ENCODE measurements around the gene CCR5.

CCR5 gene

DNA sequence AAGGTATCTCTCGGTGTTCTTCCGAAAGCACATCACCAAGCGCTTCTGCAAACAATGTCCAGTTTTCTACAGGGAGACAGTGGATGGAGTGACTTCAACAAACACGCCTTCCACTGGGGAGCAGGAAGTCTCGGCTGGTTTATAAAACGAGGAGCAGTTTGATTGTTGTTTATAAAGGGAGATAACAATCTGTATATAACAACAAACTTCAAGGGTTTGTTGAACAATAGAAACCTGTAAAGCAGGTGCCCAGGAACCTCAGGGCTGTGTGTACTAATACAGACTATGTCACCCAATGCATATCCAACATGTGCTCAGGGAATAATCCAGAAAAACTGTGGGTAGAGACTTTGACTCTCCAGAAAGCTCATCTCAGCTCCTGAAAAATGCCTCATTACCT, 12.3 kb upstream of the CCR5 start:
- DNase-seq (ENCODE audit: low read depth in 2 of 3, low spot score in 1 of 3), result no peak

GRCh38 chr3:46359733-46360493, 10.8 kb upstream of the CCR5 start:
- no peak for DNase-seq (ENCODE audit: low read depth in 2 of 3, low spot score in 1 of 3)

DNA sequence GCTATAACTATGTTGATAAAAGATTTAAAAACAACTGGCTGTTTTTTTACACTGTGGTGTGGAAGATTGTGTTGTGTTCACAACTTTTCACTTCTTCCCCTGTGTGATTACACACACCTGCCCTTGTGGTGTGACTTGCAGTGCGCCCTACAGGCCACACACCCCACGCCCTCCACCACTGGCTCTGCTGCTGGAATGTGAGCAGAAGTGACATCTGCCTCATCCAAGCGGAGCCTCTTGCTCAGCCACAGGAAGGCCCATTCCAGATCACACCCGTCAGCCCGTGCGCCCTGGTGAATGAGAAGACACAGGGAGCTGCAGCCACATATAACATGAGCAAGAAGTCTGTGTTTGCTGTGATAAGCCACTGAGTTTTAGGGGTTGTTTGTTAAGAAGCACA, 9.8 kb upstream of the CCR5 start:
- DNase-seq (ENCODE audit: low read depth in 2 of 3, low spot score in 1 of 3), result no peak

DNA sequence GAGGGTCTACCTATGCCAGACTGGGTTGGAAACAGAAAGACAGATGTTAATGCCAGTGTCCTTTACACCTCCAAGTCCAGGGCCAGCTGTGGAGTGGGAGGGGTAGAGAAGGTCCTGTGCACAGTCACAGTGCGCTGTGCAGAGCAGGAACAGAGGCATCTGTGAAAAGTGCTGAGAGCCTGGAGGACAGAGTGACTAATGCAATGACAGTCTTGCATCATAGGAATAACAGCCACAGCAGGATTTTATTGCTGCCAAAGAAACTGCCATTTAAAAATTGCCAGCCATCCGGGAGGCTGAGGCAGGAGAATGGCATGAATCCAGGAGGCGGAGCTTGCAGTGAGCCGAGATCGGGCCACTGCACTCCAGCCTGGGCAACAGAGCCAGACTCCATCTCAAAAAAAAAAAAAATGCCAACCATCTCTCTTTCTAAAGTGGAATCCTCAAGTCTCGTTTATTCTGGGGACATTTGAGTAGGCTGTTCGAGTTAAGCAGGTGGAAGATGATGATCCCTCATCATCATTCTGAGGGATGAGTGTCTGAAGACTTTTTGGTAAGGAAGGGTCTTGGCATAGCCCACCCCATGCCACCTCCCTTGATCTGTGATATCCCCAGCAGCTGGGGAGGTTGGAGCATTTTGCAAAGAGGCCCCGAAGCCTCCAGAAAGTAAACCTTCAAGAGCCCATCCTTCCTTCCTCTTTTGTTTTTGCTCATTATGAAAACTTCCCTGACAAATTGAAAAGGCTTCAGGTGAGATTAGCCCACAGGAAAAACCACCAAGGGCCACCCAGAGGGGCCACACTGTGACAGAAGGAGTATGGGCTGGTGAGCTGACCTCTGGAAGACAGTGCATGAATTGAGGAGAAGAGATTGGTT, 9.1 kb upstream of the CCR5 start:
- DNase-seq (ENCODE audit: low read depth in 2 of 3, low spot score in 1 of 3), result no peak

- no peak for DNase-seq (ENCODE audit: low read depth in 2 of 3, low spot score in 1 of 3)
Observed at GRCh38 chr3:46365041-46365440, 5.7 kb upstream of the CCR5 start.

- no peak for DNase-seq (ENCODE audit: low read depth in 2 of 3, low spot score in 1 of 3)
Observed at GRCh38 chr3:46365737-46366524, 4.8 kb upstream of the CCR5 start.

DNA sequence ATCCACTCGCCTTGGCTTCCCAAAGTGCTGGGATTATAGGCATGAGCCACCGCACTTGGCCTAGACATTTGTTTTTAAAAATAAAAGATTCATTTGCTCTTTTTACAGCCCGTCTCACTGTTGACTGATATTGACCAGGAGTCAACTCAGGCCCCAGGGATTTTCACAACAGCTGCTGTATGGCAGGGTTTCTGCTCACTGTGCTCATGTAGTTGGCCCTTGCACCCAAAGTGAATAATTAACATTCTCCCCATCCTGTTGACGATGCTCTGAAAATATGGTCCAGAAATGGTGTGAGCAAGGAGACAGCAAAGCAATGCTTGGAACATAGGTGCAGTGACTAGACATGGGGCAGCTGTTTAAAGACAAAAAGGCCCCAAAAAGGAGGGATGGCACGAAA, 2.9 kb upstream of the CCR5 start:
- no peak for DNase-seq (ENCODE audit: low read depth in 2 of 3, low spot score in 1 of 3)

DNA sequence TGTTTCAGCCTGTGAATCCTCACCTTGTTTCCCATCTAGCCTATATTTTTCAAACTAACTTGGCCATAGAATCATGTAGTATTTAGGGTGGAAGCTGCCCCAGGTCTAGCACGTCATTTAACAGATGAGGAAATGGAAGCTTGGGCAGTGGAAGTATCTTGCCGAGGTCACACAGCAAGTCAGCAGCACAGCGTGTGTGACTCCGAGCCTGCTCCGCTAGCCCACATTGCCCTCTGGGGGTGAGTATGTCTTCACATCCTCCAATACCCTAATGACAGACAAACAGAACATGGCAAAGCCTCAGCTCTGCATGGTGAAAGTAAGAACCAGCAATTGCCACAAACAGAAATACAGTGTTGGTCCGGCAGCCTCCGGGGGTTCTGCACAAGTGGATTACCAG, 2.2 kb upstream of the CCR5 start:
- peak; percentile 29 to 37 (median 29) for DNase-seq (ENCODE audit: low read depth in 2 of 3, low spot score in 1 of 3)

DNA sequence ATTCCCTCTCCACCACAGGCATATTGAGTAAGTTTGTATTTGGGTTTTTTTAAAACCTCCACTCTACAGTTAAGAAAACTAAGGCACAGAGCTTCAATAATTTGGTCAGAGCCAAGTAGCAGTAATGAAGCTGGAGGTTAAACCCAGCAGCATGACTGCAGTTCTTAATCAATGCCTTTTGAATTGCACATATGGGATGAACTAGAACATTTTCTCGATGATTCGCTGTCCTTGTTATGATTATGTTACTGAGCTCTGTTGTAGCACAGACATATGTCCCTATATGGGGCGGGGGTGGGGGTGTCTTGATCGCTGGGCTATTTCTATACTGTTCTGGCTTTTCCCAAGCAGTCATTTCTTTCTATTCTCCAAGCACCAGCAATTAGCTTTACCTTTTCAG, 1.6 kb upstream of the CCR5 start:
- no peak for DNase-seq (ENCODE audit: low read depth in 2 of 3, low spot score in 1 of 3)

DNA sequence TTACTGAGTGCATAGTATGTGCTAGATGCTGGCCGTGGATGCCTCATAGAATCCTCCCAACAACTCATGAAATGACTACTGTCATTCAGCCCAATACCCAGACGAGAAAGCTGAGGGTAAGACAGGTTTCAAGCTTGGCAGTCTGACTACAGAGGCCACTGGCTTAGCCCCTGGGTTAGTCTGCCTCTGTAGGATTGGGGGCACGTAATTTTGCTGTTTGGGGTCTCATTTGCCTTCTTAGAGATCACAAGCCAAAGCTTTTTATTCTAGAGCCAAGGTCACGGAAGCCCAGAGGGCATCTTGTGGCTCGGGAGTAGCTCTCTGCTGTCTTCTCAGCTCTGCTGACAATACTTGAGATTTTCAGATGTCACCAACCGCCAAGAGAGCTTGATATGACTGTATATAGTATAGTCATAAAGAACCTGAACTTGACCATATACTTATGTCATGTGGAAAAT, 1.0 kb upstream of the CCR5 start:
- DNase-seq (ENCODE audit: low read depth in 2 of 3, low spot score in 1 of 3), result peak; percentile 28 to 41 (median 31)

GRCh38 chr3:46371519-46372340, 984 bp downstream of the CCR5 start:
- no peak for DNase-seq (ENCODE audit: low read depth in 2 of 3, low spot score in 1 of 3)

DNA sequence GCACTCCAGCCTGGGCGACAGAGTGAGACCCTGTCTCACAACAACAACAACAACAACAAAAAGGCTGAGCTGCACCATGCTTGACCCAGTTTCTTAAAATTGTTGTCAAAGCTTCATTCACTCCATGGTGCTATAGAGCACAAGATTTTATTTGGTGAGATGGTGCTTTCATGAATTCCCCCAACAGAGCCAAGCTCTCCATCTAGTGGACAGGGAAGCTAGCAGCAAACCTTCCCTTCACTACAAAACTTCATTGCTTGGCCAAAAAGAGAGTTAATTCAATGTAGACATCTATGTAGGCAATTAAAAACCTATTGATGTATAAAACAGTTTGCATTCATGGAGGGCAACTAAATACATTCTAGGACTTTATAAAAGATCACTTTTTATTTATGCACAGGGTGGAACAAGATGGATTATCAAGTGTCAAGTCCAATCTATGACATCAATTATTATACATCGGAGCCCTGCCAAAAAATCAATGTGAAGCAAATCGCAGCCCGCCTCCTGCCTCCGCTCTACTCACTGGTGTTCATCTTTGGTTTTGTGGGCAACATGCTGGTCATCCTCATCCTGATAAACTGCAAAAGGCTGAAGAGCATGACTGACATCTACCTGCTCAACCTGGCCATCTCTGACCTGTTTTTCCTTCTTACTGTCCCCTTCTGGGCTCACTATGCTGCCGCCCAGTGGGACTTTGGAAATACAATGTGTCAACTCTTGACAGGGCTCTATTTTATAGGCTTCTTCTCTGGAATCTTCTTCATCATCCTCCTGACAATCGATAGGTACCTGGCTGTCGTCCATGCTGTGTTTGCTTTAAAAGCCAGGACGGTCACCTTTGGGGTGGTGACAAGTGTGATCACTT, 2.0 kb downstream of the CCR5 start:
- DNase-seq (ENCODE audit: low read depth in 2 of 3, low spot score in 1 of 3), result no peak

DNA sequence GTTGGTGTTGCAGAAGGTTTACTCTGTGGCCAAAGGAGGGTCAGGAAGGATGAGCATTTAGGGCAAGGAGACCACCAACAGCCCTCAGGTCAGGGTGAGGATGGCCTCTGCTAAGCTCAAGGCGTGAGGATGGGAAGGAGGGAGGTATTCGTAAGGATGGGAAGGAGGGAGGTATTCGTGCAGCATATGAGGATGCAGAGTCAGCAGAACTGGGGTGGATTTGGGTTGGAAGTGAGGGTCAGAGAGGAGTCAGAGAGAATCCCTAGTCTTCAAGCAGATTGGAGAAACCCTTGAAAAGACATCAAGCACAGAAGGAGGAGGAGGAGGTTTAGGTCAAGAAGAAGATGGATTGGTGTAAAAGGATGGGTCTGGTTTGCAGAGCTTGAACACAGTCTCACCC, 4.0 kb downstream of the CCR5 start:
- no peak for DNase-seq (ENCODE audit: low read depth in 2 of 3, low spot score in 1 of 3)

- no peak for DNase-seq (ENCODE audit: low read depth in 2 of 3, low spot score in 1 of 3)
Observed at GRCh38 chr3:46375218-46375617, 4.5 kb downstream of the CCR5 start.

- no peak for DNase-seq (ENCODE audit: low read depth in 2 of 3, low spot score in 1 of 3)
Observed at GRCh38 chr3:46375814-46376213, 5.1 kb downstream of the CCR5 start.

GRCh38 chr3:46378426-46378942, 7.7 kb downstream of the CCR5 start:
- peak; percentile 53 to 64 (median 62) for DNase-seq (ENCODE audit: low read depth in 2 of 3, low spot score in 1 of 3)

DNA sequence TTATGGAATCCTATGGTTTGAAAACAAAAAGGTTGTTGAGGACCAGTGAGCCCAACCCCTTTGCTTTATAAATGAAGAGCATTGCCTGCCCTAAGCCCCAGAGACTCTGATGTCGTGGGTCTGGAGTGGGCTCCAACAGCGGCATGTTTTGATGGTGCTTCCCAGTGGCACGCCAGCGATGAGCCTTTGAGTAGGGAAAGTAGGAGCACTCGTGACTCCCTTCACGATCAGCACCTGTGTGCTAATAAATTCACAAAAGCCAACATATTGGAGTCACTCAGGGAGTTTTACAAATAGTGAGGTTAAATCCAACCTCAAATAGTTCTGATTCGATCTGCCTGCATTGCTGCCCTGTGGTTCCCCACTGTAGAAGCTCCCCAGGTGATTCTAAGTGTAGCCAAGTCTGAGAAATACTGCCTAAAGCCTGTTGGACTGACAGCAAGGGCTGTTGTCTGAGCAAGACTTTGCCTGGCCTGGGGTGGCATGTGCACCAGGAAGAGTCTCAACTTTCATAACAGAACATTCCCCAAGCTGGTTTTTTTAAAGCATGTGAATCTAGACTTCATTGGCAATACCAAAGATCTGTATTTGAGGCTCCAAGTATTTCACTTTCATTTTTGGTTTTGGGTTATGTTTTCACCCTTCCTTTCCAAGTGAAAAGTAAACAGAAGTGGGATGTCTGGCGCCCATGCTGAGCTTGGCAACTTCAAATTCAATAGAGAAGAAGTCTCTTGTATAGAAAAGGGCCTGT, 9.9 kb downstream of the CCR5 start:
- DNase-seq (ENCODE audit: low read depth in 2 of 3, low spot score in 1 of 3), result no peak

- DNase-seq (ENCODE audit: low read depth in 2 of 3, low spot score in 1 of 3), result no peak
Observed at GRCh38 chr3:46381625-46382024, 10.9 kb downstream of the CCR5 start.
